ENCODE measurements around the gene TNPO2.
"Not testable (repeated sequence)": the region's sequence is repeated elsewhere in the genome, so short reads cannot be mapped to it uniquely, and the experiment has no call there.

TNPO2 gene

GRCh38 chr19:12703046-12703445, 20.7 kb downstream of the TNPO2 start:
- TF ChIP-seq, protein P1, sequence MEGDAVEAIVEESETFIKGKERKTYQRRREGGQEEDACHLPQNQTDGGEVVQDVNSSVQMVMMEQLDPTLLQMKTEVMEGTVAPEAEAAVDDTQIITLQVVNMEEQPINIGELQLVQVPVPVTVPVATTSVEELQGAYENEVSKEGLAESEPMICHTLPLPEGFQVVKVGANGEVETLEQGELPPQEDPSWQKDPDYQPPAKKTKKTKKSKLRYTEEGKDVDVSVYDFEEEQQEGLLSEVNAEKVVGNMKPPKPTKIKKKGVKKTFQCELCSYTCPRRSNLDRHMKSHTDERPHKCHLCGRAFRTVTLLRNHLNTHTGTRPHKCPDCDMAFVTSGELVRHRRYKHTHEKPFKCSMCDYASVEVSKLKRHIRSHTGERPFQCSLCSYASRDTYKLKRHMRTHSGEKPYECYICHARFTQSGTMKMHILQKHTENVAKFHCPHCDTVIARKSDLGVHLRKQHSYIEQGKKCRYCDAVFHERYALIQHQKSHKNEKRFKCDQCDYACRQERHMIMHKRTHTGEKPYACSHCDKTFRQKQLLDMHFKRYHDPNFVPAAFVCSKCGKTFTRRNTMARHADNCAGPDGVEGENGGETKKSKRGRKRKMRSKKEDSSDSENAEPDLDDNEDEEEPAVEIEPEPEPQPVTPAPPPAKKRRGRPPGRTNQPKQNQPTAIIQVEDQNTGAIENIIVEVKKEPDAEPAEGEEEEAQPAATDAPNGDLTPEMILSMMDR (IDR thresholded peaks at IDR 0.05; ENCODE audit: extremely low read depth, missing control alignments): no peak
- DNase-seq (ENCODE audit: low spot score): peak; percentile 48

GRCh38 chr19:12701596-12702282, 22.0 kb downstream of the TNPO2 start:
- no peak for DNase-seq (ENCODE audit: low spot score)
- TF ChIP-seq, protein P1 (IDR thresholded peaks at IDR 0.05; ENCODE audit: extremely low read depth, missing control alignments): no peak

- no peak for DNase-seq (ENCODE audit: low spot score)
- TF ChIP-seq, protein P1 (IDR thresholded peaks at IDR 0.05; ENCODE audit: extremely low read depth, missing control alignments): no peak
Measured at GRCh38 chr19:12698138-12698537, 25.6 kb downstream of the TNPO2 start.

DNA sequence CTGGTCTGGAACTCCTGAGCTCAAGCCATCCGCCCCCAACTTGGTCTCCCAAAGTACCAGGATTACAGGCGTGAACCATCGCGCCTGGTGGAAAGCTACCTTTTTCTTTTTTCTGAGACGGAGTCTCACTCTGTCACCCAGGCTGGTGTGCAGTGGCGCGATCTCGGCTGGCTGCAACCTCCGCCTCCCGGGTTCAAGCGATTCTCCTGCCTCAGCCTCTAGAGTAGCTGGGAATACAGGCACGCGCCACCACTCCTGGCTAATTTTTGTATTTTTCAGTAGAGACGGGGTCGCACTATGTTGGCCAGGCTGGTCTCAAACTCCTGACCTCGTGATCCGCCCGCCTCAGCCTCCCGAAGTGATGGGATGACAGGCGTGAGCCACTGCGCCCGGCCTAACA, 26.3 kb downstream of the TNPO2 start:
- not testable (repeated sequence) for DNase-seq (ENCODE audit: low spot score)

DNA sequence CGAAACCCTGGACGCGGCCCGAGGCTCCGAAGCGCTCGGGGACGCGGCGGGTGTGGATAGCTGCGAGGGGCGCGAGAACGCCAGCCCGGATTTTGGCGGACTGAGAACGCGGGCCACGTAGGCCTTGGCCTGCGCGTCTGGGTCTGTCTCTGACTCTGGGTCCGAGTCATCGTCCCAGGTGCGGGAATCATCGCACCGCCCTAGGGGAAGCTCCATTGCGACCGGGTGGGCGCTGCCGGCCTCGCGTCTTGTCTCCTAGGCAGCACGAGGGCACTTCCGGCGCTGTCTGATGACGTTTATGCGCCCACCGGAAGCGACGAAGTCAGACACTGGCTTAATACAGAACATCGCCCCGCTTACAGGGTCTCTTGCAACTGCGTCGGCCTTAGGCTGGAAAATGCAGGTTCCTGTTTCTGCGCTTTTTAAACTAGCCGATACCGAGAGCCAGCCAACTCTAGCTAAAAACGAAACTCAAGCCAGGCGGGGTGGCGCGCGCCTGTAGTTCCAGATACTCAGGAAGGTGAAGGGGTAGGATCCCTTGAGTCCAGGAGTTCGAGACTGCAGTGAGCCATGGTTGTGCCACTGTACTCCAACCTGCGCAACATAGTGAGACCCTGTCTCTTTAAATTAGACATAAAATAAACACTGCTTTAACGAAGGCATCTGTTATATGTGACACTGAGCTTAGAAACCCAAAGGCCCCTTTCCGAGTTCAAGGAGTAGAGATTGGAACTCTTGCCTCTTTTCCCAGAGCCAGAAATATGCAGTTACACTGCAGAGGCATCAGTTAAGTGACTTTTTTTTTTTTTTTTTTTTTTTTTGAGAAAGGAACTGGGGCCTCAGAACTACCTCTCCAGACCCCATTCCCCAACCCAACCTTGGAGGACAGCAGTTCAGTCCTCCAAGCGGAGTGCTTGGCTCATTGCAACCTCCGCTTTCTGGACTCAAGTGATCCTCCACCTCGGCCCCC, 27.1 kb downstream of the TNPO2 start, which contains the start of gene FBXW9:
Gene FBXW9 (minus strand): TSS at position 266 of the 970 bp plus-strand sequence. CDS start 50 bp downstream, at position 216.
- DNase-seq (ENCODE audit: low spot score): peak; percentile 99
- TF ChIP-seq, protein P1 (IDR thresholded peaks at IDR 0.05; ENCODE audit: extremely low read depth, missing control alignments): no peak

DNA sequence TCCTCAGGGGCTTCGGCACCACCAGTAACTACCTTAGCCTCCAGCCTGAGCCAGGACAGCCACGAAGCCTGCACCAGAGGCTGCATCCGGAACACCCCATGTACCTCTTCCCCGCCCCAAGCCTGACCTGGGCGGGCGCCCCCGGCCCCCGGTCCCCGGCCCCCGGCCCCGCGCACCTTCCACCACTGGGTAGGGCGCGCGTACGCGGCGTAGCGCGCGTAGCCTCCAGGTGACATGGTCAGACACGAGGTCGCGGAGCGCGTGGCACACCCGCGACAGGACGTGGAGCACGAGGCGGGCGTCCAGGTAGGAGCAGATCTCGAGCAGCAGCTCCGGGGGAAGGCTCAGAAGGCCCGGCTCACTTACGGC, 27.8 kb downstream of the TNPO2 start:
- TF ChIP-seq, protein P1 (IDR thresholded peaks at IDR 0.05; ENCODE audit: extremely low read depth, missing control alignments): no peak
- DNase-seq (ENCODE audit: low spot score): peak; percentile 48

DNA sequence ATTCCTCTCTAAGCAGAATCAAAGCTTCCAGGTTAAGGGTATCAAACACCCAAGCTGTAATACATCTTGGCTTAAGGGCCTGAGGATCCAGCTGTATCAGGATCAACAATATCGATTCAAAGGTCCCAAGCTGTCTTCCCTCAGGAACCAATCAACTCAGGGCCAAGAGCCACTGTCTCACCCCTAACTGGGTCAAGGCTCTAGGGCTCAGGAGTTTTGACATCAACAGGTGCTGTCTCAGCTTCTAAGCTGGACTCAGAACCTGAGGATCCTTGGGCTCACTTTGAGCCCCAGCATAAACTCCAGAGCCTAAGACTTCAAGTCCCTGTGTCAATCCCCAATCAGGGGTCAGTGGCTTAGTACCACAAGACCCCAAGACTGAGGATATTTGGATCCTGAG, 28.2 kb downstream of the TNPO2 start:
- DNase-seq (ENCODE audit: low spot score): no peak
- TF ChIP-seq, protein P1 (IDR thresholded peaks at IDR 0.05; ENCODE audit: extremely low read depth, missing control alignments): no peak
